ENCODE results near the gene PELI2. TPM values are rescaled to one million over a fixed set of nuclear protein-coding genes. Genes with fewer than 3 reads are reported as not detected.

Gene PELI2
- total RNA-seq, 1 donor from 2014 or later, result 36.7 TPM

DNA sequence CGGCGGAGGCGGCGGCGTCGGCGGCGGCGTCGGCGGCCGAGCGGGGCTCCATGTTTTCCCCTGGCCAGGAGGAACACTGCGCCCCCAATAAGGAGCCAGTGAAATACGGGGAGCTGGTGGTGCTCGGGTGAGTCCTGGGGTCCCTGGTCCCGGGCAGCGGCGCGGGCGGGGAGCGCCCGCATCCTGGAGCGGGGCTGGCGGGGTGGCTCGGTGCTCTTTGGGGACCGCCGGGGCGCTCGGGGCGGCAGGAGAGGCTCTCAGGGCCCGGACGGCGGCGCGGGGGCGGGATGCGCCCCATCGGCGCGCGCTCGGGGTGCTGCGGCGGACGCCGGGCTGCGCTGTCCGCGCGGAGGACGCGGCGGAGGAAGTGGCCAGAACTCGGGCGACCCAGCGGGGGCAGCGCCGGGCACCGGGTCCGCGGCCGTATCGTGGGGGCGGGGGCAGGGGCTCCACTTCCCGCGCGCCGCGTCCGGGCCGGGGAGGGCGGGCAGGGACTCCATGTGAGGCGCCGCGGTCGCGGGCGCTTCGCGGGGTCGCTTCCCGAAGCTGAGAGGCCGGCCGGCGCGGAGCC lies 485 bp downstream of the PELI2 start:
- FAIRE-seq (no peak), DNase-seq (ENCODE audit: low spot score in 2 of 2) (peak; percentile 22 to 51)

DNA sequence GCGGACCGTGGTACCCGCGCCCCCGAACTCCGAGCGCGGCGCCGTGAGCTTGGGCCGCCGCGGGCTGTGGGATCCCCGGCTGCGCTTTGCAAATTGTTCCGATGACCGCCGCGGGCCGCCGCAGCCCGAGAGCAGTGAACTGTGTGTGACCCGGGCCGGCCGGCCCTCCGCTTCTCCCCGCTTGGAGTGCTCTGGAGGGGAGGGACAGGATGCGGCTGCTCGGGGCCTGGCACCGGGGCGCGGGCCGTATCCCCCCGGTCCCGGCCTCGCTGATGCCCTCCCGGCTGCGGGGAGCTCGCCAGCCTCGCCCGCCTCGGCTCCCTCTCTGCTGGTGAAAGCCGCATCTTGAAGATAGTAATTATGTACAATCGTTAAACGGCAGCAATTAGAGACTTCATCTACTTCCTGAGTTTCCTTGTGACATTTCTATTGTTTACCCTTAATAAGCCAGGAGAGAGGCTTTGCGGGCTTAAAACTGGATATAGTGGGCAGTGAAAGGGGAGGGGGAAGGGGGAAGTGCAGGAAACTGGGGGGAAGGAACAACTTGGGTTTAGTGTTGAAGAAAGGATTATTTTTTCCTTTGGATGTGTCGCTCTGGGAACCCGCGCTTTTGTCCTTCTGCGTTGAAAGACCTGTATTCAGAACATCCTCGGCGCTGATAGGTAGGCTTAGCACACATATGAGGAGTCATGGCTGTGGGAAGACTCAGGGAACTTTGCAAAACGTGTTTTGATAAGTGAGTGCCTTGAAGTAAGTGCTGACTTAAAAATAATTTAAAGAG lies 1.2 kb downstream of the PELI2 start:
- FAIRE-seq (no peak), DNase-seq (ENCODE audit: low spot score in 2 of 2) (peak; percentile 14 to 41)

DNA sequence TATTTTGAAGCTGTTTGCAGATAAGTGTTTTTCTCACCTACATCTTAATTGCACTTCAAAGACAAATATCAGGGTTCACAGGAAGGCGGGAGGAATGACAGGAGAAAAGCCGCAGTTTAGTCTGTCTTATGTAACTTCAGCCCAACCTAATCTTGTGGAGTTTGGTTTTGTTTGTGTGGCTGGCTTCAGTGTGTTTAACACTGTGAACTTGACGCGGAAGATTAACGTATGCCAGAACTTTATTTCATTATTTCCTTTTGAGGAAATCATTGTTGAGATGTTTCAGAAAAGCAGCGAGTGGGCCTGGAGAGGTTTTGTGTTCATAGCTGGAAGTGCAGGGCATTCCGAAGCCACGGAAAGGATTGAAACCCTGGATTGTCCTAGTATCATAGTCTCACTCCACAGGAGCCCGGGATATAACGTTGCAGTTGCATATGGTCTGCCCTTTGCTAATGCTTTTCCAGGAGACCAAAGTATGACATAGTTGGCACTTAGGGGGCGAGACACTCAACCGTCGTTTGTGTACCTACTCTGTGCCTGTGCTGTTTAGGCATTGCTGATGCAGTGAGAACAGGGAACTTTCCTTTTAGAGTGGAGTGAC lies 2.0 kb downstream of the PELI2 start:
- no peak for FAIRE-seq
- no peak for DNase-seq (ENCODE audit: low spot score in 2 of 2)

DNA sequence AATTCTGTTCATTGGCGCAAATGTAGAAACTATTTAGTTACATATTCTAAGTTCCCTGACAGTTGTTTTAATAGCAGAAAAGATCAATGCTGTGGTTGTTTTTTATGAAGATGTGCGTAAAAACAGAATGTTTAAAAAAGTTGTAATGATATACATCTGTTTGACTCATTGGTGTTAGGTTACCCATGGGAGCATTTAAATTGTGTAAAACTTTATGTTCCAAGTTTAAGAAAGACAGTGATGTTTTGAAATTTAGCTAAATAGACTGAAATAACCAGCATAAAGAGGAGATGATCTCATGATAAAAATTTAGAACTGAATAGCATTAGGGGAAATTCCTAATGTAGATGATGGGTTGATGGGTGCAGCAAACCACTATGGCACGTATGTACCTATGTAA lies 3.6 kb downstream of the PELI2 start:
- FAIRE-seq (no peak), DNase-seq (ENCODE audit: low spot score in 2 of 2) (no peak)

DNA sequence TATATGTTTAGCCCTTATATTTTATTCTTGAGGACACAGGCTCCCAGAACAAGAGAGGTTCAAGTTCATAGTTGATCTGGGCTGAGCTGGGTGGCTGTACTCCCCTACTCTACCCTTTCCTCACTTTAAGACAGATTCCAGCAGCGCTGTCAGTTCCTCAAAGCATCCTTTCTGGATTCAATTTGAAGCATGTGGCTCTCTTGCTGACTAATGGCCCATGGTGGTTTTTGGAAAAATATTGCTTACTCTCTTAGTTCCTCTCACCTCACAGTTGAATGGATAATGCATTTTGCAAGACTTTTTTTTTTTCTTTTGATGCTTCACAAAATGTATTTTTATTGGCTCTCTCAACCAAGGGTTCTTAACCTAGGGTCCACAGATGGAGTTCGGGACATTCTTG lies 4.1 kb downstream of the PELI2 start:
- no peak for DNase-seq (ENCODE audit: low spot score in 2 of 2)
- no peak for FAIRE-seq

DNA sequence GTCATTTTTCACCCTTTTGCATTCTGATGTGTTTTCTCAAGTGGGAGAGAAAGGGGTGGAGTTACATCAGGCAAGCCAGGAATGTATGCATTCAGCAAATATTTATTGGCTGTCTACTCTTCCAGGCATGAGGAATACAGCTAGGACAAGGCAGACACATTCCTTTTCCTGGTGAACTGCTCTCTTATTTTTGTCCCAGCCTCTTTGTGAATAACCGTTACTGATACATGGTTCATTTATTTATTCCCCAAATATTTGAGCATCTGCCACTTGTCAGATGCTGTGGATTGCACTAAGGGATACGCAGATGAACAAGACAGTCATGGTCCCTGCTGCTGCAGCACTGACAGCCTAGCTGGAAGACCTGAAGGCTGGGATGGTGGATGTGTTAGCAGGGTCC lies 6.1 kb downstream of the PELI2 start:
- FAIRE-seq (no peak), DNase-seq (ENCODE audit: low spot score in 2 of 2) (no peak)

DNA sequence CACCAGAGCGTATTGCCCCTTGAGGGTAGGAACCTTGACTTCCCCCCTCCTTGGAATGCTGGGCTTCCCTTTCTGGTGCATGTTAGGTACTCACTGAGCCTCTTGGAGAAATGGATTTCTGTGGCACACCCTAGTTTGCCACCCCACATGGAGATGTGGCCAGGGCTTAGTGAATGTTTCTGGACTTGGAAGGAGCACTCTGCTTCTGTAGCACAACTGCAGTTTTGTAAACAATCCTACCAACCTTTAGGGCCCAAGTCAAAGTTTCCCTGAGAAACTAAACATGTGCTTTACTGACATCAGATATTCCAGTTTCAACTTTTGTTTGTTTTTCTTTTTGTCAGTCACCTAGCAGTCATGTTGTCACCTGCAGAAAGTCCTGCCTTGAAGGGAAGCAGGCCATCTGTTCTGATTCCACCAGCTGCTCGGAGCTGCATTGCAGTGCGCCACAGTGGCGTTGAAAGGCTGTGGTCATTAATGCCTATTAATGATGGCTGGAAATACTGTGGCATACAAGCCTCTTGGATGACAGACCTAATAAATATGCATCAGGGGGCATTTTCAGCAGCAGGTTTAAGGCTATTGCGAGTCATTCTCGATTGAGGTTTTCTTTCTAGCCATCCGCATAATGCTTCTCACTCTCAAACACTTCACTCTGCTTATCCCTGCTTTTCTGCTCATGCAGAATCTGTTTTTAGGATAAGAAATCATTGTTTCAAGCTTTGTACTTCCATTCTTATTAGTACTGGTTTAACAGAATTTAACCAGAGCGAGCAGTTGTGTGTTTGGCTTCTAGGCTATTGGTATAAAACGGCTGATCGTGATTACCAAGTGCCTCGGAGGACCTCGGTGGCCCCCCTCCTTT lies 7.8 kb downstream of the PELI2 start:
- FAIRE-seq (no peak), DNase-seq (ENCODE audit: low spot score in 2 of 2) (no peak)

DNA sequence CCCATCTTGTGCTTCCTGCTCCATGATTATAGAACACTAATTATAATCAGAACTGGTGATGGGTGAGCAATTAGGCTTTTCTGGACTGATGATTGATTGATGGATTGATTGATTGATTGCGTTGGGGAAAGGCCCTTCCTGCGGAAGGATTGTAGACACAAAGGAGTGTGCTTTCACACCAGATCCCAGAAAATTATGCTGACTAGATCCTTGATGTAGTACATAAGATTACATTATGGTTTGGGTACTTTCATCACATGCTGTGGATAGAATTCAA lies 8.4 kb downstream of the PELI2 start:
- FAIRE-seq (no peak), DNase-seq (ENCODE audit: low spot score in 2 of 2) (no peak)

DNA sequence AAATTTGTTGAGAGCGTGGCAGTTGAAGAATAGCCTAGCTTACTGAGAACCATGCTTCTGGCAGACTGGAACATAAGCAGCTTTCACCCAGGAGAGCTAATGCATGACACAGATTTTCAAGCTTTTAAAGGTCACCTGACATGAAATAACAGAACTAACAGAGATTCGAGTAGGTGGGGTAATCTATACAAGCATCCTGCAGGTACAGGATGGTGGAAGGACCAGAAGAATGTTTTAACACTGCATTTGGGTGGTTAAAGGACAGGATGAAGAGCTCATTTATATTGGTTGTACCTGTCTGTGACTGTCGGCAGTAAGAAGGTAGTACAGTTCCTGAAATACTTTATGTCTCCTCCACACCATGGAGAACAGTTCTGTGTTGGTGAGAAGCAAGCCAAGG lies 8.9 kb downstream of the PELI2 start:
- DNase-seq (ENCODE audit: low spot score in 2 of 2) (no peak), FAIRE-seq (no peak)

DNA sequence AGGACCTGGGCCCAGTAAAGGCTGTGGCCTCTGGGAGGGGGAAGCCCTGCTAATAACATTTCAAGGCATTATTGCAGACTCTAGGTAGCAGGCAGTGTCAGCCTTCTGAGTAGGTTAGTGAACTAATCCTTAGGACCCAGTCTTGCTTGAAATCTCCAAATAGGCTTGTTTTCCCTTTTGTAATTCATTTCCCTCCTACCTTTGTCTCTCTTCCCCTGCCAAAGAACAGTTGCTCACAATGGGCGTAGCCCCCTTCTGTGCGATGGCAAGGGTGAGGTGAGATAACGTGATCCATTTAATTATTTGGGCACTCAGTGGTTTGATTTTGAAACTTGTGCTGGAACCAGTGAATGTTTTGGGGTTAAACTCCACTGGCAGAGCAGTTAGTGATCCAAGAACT lies 10.9 kb downstream of the PELI2 start:
- no peak for FAIRE-seq
- no peak for DNase-seq (ENCODE audit: low spot score in 2 of 2)

DNA sequence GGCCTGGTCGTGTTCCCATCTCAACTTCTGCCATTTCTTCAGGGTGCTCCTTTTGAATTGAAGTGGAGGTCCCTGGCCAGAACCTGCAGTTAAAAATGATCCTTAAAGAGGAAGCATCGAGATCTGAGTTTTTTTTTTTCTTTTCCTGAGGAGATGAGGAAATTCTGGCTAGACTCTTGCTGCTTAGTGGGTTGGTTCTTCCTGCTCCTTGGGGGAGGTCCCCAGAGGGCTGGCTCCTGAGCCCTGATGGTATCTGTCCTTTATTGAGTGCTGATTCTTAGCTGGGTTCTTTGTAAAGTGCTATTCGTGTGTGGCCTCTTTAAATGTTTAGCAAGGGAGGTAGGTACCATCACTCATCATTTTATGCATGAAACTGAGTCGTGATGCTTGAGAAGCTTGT lies 11.7 kb downstream of the PELI2 start:
- DNase-seq (ENCODE audit: low spot score in 2 of 2) (no peak), FAIRE-seq (no peak)

DNA sequence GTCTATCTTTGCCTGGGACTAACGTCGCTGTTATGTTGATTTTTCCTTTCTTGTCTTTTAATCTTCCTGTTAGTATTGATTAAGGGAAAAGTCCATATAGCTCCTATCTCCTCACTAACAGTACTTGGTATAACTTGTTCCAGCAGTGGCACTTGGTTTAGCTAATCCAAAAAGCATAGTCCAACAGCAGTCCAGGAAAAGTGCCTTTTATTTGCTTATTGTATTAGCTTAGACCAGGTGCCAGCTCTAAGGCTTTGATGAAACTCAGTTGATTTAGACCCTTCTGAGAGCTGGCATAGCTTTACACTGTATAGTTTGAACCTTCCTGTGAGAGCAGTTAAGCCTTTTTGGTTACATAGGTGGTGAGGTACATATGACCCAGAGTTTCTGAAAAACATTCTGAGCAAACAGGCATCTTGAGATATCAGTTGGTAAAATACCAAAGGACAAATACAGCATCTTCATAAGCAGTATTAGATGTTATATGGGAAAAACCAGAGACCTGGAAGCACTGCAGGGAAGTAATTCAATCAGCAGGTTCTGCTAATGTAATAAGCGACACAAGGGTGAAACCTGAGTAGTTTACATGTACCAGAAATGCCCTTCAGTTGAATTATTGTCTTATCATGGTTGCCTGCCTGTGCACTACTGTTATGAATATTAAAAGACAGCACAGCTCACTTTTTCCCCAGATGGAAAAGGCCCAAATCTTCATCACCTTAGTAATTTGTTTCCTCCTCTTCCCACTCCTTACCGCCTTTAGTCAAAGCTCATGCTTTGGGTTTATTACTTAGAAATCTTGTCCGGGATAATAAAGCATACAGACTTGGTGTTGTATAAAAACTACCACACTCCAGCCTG lies 13.0 kb downstream of the PELI2 start:
- no peak for DNase-seq (ENCODE audit: low spot score in 2 of 2)
- no peak for FAIRE-seq

DNA sequence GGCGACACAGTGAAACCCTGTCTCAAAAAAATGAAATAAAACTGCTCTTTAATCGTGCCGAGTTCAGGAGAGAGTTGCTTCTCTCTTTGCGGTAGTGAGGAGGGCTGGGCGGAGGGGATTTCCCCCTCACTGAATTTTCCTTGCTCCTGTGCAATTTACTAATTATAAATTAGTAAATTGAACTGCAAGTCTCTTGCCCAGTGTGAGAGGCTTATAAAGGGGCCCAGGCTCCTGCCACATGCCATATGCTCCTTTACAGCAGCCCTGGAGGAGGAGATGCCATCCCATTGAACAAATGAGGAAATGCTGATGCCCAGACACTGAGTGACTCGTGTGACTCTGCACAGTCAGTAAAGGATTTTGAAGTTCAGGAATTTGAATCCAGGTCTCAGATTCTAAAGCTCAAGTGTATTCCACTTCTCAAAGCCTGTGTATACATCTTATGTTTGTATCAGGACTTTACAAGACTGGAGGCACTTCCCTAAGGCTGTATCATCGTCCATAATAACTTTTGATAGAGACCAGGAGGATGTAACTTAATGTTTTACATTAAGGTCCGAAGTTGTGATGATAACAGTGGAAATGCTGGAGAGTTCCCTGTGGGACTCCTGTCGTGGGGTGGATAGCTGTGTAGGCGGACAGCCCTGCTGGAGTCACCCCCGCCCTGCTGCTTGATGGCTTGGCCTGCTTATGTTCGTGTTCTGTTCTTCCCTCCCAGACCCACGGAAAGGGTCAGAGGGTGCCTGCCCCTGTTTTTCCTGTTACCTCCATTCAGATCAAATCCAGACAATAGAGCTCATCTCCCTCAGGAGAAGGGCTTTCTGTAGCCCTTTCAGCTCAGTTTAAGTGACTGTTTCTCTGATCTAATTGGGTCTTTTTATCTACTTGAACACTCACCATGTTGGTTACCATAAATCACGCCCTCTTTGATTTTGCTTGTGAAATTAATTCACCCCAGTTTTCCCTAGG lies 13.9 kb downstream of the PELI2 start:
- DNase-seq (ENCODE audit: low spot score in 2 of 2), result no peak

DNA sequence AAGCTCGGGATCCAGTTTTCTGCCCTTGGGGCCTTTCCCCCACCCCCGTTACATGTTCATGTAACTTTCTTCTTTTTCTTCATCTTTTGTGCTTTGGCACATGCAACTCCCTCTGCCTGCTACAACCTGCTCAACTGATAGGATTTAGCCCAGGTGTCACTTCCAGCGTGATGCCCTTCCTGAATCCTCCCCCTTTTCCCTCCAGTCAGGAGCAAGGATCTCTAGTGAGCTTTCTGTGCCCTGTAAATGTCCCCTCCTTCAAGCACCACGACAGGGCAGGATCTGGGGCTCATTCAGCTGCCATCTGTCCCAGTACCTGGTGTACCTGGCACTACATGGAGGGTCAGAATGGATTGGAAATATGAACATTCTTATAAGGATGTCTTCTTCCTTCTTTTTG lies 15.3 kb downstream of the PELI2 start:
- DNase-seq (ENCODE audit: low spot score in 2 of 2), result no peak
- no peak for FAIRE-seq

More for the DNA sequence above, 13.9 kb downstream of the PELI2 start:
- FAIRE-seq, result no peak

DNA sequence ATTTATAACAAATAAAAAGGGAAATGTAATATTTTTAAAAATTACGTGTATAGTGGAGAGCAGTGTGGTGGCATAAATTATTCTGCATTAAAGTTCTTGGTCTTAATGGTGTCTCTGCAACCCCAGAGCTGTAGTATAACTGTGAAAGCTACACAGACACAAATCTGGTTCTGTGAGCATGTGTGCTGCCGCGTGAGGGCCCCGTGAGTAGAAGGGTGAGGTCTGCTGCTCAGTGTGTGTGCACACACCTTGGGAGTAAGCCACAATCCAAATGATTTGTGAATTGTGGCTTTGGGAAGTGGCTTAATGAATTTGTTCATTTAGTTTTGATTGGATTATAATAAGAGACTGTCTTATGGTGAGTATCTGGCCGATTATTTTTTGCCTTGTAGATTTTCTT lies 16.8 kb downstream of the PELI2 start:
- no peak for DNase-seq (ENCODE audit: low spot score in 2 of 2)
- no peak for FAIRE-seq

DNA sequence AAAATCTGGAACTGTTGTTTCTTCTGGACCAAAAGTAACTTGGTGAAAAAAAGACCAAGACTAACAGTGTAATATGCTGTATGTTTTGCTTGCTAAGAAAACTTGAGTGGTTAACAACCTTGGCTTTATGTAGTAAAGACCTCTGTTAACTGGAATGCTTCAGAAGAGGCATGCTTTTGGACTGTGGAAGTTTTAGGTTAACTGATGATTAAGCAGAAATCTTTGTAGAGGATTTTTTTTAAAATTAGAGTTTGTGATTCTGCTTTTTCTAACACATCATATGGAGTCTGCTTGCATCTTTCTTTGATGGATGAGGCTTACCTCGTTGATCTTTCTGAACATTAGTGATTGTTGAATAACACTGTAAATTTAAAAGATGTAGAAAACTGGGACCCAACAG lies 17.5 kb downstream of the PELI2 start:
- DNase-seq (ENCODE audit: low spot score in 2 of 2), result no peak
- FAIRE-seq, result no peak

DNA sequence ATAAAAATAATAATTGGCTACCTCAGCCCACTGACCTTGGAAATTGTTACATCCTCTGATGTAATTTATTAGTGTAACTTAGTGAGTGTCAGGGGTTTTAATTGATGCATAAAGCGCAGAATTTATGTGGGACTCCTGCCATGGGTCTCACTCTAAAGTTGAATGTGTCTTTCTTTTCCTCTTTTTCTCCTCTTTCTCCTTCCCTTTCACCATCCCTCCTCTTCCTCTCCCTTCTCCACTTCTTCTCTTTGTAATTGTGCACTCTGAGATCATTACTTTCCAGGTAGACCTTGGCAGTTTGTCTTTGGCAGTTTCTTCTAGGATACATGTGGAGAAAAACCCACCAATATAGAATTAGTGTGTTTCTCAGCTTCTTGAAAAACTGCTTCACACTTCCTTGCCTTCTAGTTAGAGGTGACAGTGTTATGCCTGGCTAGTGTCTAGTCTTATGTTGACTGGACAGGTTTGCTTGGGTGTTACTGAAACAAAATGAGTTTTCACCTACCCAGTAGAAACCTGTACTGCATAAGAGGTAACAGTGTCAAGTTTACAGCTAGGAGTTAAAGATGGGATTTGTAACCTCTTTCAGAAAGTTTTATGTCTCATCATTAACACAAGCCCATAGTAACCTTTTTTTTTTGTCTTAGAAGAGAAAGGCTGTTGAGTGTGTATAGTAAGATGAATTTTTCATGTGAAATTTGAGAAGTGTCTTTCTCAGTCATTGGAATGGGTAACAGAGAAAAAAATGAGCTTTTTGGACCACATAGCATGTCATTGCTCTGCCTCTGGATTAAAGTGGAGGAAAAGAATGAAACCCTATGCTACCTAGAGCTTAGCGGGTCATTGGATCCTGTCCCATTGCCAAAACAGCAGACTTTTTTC lies 18.6 kb downstream of the PELI2 start:
- FAIRE-seq (no peak), DNase-seq (ENCODE audit: low spot score in 2 of 2) (no peak)

DNA sequence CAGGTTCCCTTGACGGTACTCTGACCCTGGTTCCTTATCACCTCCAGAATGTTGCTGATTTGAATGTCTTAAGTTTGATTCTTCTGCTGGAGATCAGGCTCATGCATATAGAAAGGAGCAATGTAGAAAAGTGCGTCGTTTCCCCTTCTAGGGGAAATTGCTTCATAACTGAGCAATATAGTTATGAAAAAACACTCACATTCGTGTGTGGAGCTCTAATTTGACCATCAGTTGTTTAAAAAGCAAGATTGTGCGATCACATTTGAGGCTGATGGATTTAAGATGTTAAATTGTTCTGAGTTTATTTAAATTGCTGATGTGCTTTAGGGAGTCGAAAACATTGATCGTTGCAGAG lies 19.2 kb downstream of the PELI2 start:
- DNase-seq (ENCODE audit: low spot score in 2 of 2) (no peak), FAIRE-seq (no peak)

All from frontal cortex (tissue), 4 donors.